Measurements from ENCODE around the gene METTL22.

- TF ChIP-seq CTCF (conservative IDR thresholded peaks at IDR 0.05; ENCODE audit: low read depth, low read length) (no peak), EZH2 (IDR thresholded peaks at IDR 0.05; ENCODE audit: low read length, unreplicated experiment) (no peak)
These were observed 39.5 kb upstream of the METTL22 start for GRCh38 chr16:8581831-8582580.

All from PC-3 (cell line).